PC-9 (cell line): ENCODE data around the gene PLA2G3.

Experiments used
- EZH2 ChIP-seq: fragments of 200-600 bp; sonication (generic); IDR thresholded peaks from 2 replicates; pipeline ENCODE4 v1.8.0; 2017; ENCODE audit warnings: antibody characterized with exemption, low read depth
- TF ChIP-seq, protein P1 (sequence below): fragments of 200-600 bp; sonication (generic); conservative IDR thresholded peaks from 2 replicates; pipeline ENCODE4 v1.6.1; 2017; ENCODE audit warnings: mixed run types, antibody characterized with exemption, mild to moderate bottlenecking, moderate library complexity

DNA sequence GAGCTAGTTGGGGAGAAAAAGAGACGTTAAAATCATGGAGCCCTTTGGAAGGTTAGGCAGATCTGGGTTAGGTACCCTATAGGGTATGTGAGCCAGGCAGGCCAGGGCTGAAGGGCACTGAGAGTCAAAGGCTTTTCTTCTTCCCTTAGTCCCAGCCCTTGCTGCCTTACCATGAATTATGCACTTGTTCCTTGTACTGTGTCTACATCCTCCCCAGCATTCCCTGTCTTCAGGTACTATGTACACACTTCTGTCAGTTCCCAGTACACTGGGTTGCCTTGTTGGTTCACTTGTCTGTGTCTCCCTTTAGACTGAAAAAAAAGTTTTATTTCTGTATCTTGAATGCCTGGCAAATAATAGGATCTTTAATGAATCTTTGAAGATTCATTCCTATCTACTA is 36.6 kb upstream of the PLA2G3 start:
- no peak for TF ChIP-seq EZH2
- TF ChIP-seq, protein P1, sequence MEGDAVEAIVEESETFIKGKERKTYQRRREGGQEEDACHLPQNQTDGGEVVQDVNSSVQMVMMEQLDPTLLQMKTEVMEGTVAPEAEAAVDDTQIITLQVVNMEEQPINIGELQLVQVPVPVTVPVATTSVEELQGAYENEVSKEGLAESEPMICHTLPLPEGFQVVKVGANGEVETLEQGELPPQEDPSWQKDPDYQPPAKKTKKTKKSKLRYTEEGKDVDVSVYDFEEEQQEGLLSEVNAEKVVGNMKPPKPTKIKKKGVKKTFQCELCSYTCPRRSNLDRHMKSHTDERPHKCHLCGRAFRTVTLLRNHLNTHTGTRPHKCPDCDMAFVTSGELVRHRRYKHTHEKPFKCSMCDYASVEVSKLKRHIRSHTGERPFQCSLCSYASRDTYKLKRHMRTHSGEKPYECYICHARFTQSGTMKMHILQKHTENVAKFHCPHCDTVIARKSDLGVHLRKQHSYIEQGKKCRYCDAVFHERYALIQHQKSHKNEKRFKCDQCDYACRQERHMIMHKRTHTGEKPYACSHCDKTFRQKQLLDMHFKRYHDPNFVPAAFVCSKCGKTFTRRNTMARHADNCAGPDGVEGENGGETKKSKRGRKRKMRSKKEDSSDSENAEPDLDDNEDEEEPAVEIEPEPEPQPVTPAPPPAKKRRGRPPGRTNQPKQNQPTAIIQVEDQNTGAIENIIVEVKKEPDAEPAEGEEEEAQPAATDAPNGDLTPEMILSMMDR, result no peak
